H9 (cell line): ENCODE results near the gene TAF1A. TPM values are rescaled to one million over a fixed set of nuclear protein-coding genes. Genes with fewer than 3 reads are reported as not detected.

Source experiments
- DNase-seq: peaks from one replicate; pipeline ENCODE4 v3.0.0-alpha.2; 2017
- H2AFZ ChIP-seq: one replicate; pipeline ENCODE4 v1.6.1; 2013; ENCODE audit warnings: mild to moderate bottlenecking, low read length, control low read depth, moderate library complexity
- H2AK5ac ChIP-seq: 2 replicates; pipeline ENCODE4 v1.6.1; 2013; ENCODE audit warnings: low read length, control low read depth, mixed read lengths; ENCODE audit not compliant: insufficient read length
- H2BK120ac ChIP-seq: one replicate; pipeline ENCODE4 v1.6.1; 2013; ENCODE audit warnings: low read depth, mild to moderate bottlenecking, low read length, control low read depth, inconsistent platforms; ENCODE audit not compliant: poor library complexity, severe bottlenecking
- H2BK12ac ChIP-seq: 2 replicates; pipeline ENCODE4 v1.6.1; 2013; ENCODE audit warnings: low read length, control low read depth, mixed read lengths, low read depth; ENCODE audit not compliant: insufficient read length
- H2BK15ac ChIP-seq: 2 replicates; pipeline ENCODE4 v1.6.1; 2013; ENCODE audit warnings: low read depth, low read length, control low read depth
- H2BK20ac ChIP-seq: one replicate; pipeline ENCODE4 v1.6.1; 2013; ENCODE audit warnings: low read depth, mild to moderate bottlenecking, low read length, control low read depth, inconsistent platforms; ENCODE audit not compliant: poor library complexity, severe bottlenecking
- H2BK5ac ChIP-seq: 2 replicates; pipeline ENCODE4 v1.6.1; 2013; ENCODE audit warnings: low read length, control low read depth, mixed read lengths; ENCODE audit not compliant: insufficient read length
- H3K14ac ChIP-seq: 2 replicates; pipeline ENCODE4 v1.6.1; 2013; ENCODE audit warnings: low read length, control low read depth; ENCODE audit not compliant: insufficient read depth
- H3K18ac ChIP-seq: 2 replicates; pipeline ENCODE4 v1.6.1; 2013; ENCODE audit warnings: low read depth, mild to moderate bottlenecking, mixed read lengths, low read length, control low read depth; ENCODE audit not compliant: insufficient read length
- H3K23ac ChIP-seq: 2 replicates; pipeline ENCODE4 v1.6.1; 2013; ENCODE audit warnings: low read length, control low read depth, mixed read lengths, low read depth; ENCODE audit not compliant: insufficient read length
- H3K23me2 ChIP-seq: 2 replicates; pipeline ENCODE4 v1.6.1; 2013; ENCODE audit warnings: low read depth, mild to moderate bottlenecking, mixed read lengths, low read length, control low read depth; ENCODE audit not compliant: insufficient read length, poor library complexity, severe bottlenecking
- H3K27ac ChIP-seq: 2 replicates; pipeline ENCODE4 v1.5.1; 2013; ENCODE audit warnings: low read length, control low read depth, mixed read lengths, low read depth; ENCODE audit not compliant: insufficient read length
- H3K27me3 ChIP-seq: 2 replicates; pipeline ENCODE4 v1.6.1; 2013; ENCODE audit warnings: low read length, control low read depth, inconsistent platforms; ENCODE audit not compliant: insufficient read depth
- H3K4ac ChIP-seq: 2 replicates; pipeline ENCODE4 v1.6.1; 2013; ENCODE audit warnings: low read depth, mild to moderate bottlenecking, control low read depth, inconsistent platforms, low read length, moderate library complexity
- H3K4me1 ChIP-seq: 2 replicates; pipeline ENCODE4 v1.6.1; 2013; ENCODE audit warnings: low read length, control low read depth, inconsistent platforms; ENCODE audit not compliant: insufficient read depth
- H3K4me2 ChIP-seq: 2 replicates; pipeline ENCODE4 v1.6.1; 2013; ENCODE audit warnings: low read length, control low read depth, mixed read lengths; ENCODE audit not compliant: insufficient read length, insufficient read depth
- H3K56ac ChIP-seq: 2 replicates; pipeline ENCODE4 v1.6.1; 2013; ENCODE audit warnings: low read depth, mild to moderate bottlenecking, mixed read lengths, low read length, control low read depth; ENCODE audit not compliant: insufficient read length
- H3K79me1 ChIP-seq: 2 replicates; pipeline ENCODE4 v1.6.1; 2013; ENCODE audit warnings: low read depth, mild to moderate bottlenecking, moderate library complexity, low read length, control low read depth, inconsistent platforms; ENCODE audit not compliant: insufficient read depth, poor library complexity, severe bottlenecking
- H3K79me2 ChIP-seq: 2 replicates; pipeline ENCODE4 v1.6.1; 2013; ENCODE audit warnings: low read length, control low read depth, inconsistent platforms; ENCODE audit not compliant: insufficient read depth
- H3K9ac ChIP-seq: 2 replicates; pipeline ENCODE4 v1.6.1; 2013; ENCODE audit warnings: low read length, control low read depth, mixed read lengths; ENCODE audit not compliant: insufficient read length; ENCODE audit errors: extremely low read depth
- H3K9me3 ChIP-seq: one replicate; pipeline ENCODE4 v1.6.1; 2013; ENCODE audit warnings: low read depth, low read length, inconsistent platforms; ENCODE audit not compliant: control insufficient read depth
- H3T11ph ChIP-seq: one replicate; pipeline ENCODE4 v1.6.1; 2013; ENCODE audit warnings: mild to moderate bottlenecking, low read length, control low read depth, inconsistent platforms
- H4K20me1 ChIP-seq: one replicate; pipeline ENCODE4 v1.6.1; 2013; ENCODE audit not compliant: control insufficient read depth, insufficient read length, insufficient read depth
- H4K5ac ChIP-seq: 2 replicates; pipeline ENCODE4 v1.6.1; 2013; ENCODE audit warnings: low read depth, mild to moderate bottlenecking, mixed read lengths, low read length, control low read depth; ENCODE audit not compliant: insufficient read length
- H4K8ac ChIP-seq: replicated peaks from 2 replicates; pipeline ENCODE4 v1.6.1; 2013; ENCODE audit warnings: low read length, control low read depth, mixed read lengths, low read depth; ENCODE audit not compliant: insufficient read length
- H4K91ac ChIP-seq: 2 replicates; pipeline ENCODE4 v1.6.1; 2013; ENCODE audit warnings: low read depth, mild to moderate bottlenecking, moderate library complexity, mixed read lengths, low read length, control low read depth; ENCODE audit not compliant: insufficient read length
- H3K27ac Mint-ChIP-seq, 3 experiments: 2 replicates in 2 of 3; 3 replicates in 1 of 3; pipeline ENCODE4 v1.8.0; 2020 to 2021; ENCODE audit warnings: mixed read lengths in 3 of 3, mild to moderate bottlenecking in 1 of 3, moderate library complexity in 1 of 3
- H3K27me3 Mint-ChIP-seq: 2 replicates; pipeline ENCODE4 v1.8.0; 2021; ENCODE audit warnings: low read depth, mild to moderate bottlenecking, moderate library complexity, mixed read lengths
- H3K36me3 Mint-ChIP-seq, 3 experiments: 2 replicates in 2 of 3; 3 replicates in 1 of 3; pipeline ENCODE4 v1.8.0; 2020 to 2021; ENCODE audit warnings: low read depth in 3 of 3, mixed read lengths in 3 of 3; ENCODE audit not compliant: insufficient read depth in 1 of 3
- H3K4me1 Mint-ChIP-seq, 2 experiments: 2 replicates each; pipeline ENCODE4 v1.8.0; 2020; ENCODE audit warnings: mixed read lengths in 2 of 2
- H3K4me3 Mint-ChIP-seq, 2 experiments: 2 replicates in 1 of 2; 3 replicates in 1 of 2; pipeline ENCODE4 v1.8.0; 2020 to 2021; ENCODE audit warnings: mild to moderate bottlenecking in 2 of 2, mixed read lengths in 2 of 2, moderate library complexity in 1 of 2
- H3K9me3 Mint-ChIP-seq, 2 experiments: 2 replicates in 1 of 2; 3 replicates in 1 of 2; pipeline ENCODE4 v1.8.0; 2020; ENCODE audit warnings: mild to moderate bottlenecking in 2 of 2, mixed read lengths in 2 of 2, moderate library complexity in 1 of 2
- WGBS: extraction: QIAGEN DNeasy Blood & Tissue Kit; methylation state at CpG from one replicate; pipeline ENCODE4 v1.1.7; 2013; ENCODE audit warnings: missing lambda C conversion rate, low lambda C conversion rate, mixed read lengths; ENCODE audit not compliant: insufficient read length; ENCODE audit errors: extremely low coverage; 5-methylcytosine and 5-hydroxymethylcytosine counted together
- total RNA-seq: library from RNA; stranded (reverse); gene quantifications from 2 replicates; pipeline ENCODE4 v1.2.1, GENCODE V29; 2021
- TF ChIP-seq, protein P1 (sequence below): fragments of 200-600 bp; sonication (generic); conservative IDR thresholded peaks from 3 replicates; pipeline ENCODE4 v1.8.0; 2021; ENCODE audit warnings: antibody characterized with exemption, mild to moderate bottlenecking

TAF1A gene
- total RNA-seq, 1 experiment from 2014 or later, result 14.8 TPM

DNA sequence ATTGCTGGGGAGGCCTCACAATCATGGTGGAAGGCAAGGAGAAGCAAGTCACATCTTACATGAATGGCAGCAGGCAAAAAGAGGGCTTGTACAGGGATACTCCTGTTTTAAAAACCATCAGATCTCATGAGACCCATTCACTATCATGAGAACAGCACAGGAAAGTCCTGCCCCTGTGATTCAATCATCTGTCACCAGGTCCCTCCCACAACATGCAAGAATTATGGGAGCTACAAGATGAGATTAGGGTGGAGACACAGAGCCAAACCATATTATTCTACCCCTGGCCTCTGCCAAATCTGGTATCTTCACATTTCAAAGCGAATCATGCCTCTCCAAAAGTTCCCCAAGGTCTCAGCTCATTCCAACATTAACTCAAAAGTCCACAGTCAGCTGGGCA is 17.0 kb upstream of the TAF1A start:
- no peak overlapping the region for H2AK5ac ChIP-seq
- no peak overlapping the region for H2AFZ ChIP-seq
- H3K4ac ChIP-seq, result no peak overlapping the region
- no peak overlapping the region for H3K27ac Mint-ChIP-seq
- peaks cover 10 to 11% of the 10 kb centered on the region in 2 experiments for H3K9me3 Mint-ChIP-seq
- H3K4me3 Mint-ChIP-seq, result no peak overlapping the region
- no peaks in the 10 kb centered on the region for H3K4me1 ChIP-seq
- no peak overlapping the region for H3K18ac ChIP-seq
- H3K56ac ChIP-seq, result no peak overlapping the region
- no peak for DNase-seq
- peaks cover 0 to 5% (median 0%) of the 10 kb centered on the region in 3 experiments; a peak in 1 of 7 replicates for H3K36me3 Mint-ChIP-seq
- H2BK20ac ChIP-seq, result no peak overlapping the region
- no peaks in the 10 kb centered on the region for H3K79me1 ChIP-seq
- no peaks in the 10 kb centered on the region for H3K23me2 ChIP-seq
- H4K5ac ChIP-seq, result no peak overlapping the region
- no peak overlapping the region for H3K23ac ChIP-seq
- no peak overlapping the region for H2BK5ac ChIP-seq
- no peak overlapping the region for H4K8ac ChIP-seq
- H2BK15ac ChIP-seq, result no peak overlapping the region
- H3K9ac ChIP-seq, result no peak overlapping the region
- WGBS, result no CpG with 5 or more reads among the region's 1 CpG
- no peak overlapping the region for H3K14ac ChIP-seq
- H4K20me1 ChIP-seq, result no peaks in the 10 kb centered on the region
- no peak overlapping the region for H4K91ac ChIP-seq
- H3K27me3 Mint-ChIP-seq, result peaks cover 14% of the 10 kb centered on the region
- no peak overlapping the region for H2BK12ac ChIP-seq
- H2BK120ac ChIP-seq, result no peak overlapping the region
- H3T11ph ChIP-seq, result no peak overlapping the region
- no peaks in the 10 kb centered on the region for H3K4me1 Mint-ChIP-seq
- H3K4me2 ChIP-seq, result no peak overlapping the region
- H3K9me3 ChIP-seq, result no peaks in the 10 kb centered on the region
- H3K27ac ChIP-seq, result no peak overlapping the region
- no peaks in the 10 kb centered on the region for H3K27me3 ChIP-seq
- no peaks in the 10 kb centered on the region for H3K79me2 ChIP-seq
- TF ChIP-seq, protein P1, sequence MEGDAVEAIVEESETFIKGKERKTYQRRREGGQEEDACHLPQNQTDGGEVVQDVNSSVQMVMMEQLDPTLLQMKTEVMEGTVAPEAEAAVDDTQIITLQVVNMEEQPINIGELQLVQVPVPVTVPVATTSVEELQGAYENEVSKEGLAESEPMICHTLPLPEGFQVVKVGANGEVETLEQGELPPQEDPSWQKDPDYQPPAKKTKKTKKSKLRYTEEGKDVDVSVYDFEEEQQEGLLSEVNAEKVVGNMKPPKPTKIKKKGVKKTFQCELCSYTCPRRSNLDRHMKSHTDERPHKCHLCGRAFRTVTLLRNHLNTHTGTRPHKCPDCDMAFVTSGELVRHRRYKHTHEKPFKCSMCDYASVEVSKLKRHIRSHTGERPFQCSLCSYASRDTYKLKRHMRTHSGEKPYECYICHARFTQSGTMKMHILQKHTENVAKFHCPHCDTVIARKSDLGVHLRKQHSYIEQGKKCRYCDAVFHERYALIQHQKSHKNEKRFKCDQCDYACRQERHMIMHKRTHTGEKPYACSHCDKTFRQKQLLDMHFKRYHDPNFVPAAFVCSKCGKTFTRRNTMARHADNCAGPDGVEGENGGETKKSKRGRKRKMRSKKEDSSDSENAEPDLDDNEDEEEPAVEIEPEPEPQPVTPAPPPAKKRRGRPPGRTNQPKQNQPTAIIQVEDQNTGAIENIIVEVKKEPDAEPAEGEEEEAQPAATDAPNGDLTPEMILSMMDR, result no peak
